Activated naive CD8-positive, alpha-beta T cell treated with anti-CD3 and anti-CD28 coated beads, Interleukin-2, amount 10 ng/mL, durations not matched to agents 7 days and 5 days (primary cell): ENCODE measurements around the gene RIPOR3. TPM values are rescaled to one million over a fixed set of nuclear protein-coding genes. Genes with fewer than 3 reads are reported as not detected.
"Not testable (repeated sequence)": the region's sequence is repeated elsewhere in the genome, so short reads cannot be mapped to it uniquely, and the experiment has no call there.

Experiments
- ATAC-seq: fragments of 150-1000 bp; cut with Tn5 transposase; one replicate; pipeline ENCODE4 v1.10.0; 2021; ENCODE audit warnings: low read depth, moderate library complexity
- POLR2A ChIA-PET: fragments of 350-600 bp; sonication (Branson Sonifier 250); formaldehyde crosslinking; loops from one replicate; lab custom pipeline; 2021; ENCODE audit warnings: antibody characterized with exemption; lab: Charles Lee
- DNase-seq: peaks from one replicate; pipeline ENCODE4 v3.0.0; 2021
- H3K27ac Mint-ChIP-seq: one replicate; pipeline ENCODE4 v1.8.0; 2022; ENCODE audit warnings: mild to moderate bottlenecking, mixed read lengths
- H3K27me3 Mint-ChIP-seq: one replicate; pipeline ENCODE4 v1.8.0; 2022; ENCODE audit warnings: mild to moderate bottlenecking, moderate library complexity, mixed read lengths
- H3K36me3 Mint-ChIP-seq: one replicate; pipeline ENCODE4 v1.8.0; 2021; ENCODE audit warnings: mild to moderate bottlenecking, mixed read lengths
- H3K4me1 Mint-ChIP-seq: one replicate; pipeline ENCODE4 v1.8.0; 2021; ENCODE audit warnings: mixed read lengths
- H3K4me3 Mint-ChIP-seq: one replicate; pipeline ENCODE4 v1.8.0; 2022; ENCODE audit warnings: mild to moderate bottlenecking, moderate library complexity, mixed read lengths
- H3K9me3 Mint-ChIP-seq: one replicate; pipeline ENCODE4 v1.8.0; 2021; ENCODE audit warnings: mixed read lengths
- total RNA-seq, 2 experiments: library from RNA; stranded (reverse); gene quantifications; one replicate each; pipeline ENCODE4 v1.2.3, GENCODE V29; 2021

Gene RIPOR3
- total RNA-seq, 2 experiments from 2014 or later = not detected

- H3K27ac Mint-ChIP-seq, DNase-seq, H3K36me3 Mint-ChIP-seq, H3K9me3 Mint-ChIP-seq, H3K4me3 Mint-ChIP-seq, ATAC-seq, H3K4me1 Mint-ChIP-seq, POLR2A ChIA-PET, H3K27me3 Mint-ChIP-seq: not testable (repeated sequence)
These were observed 51.2 kb downstream of the RIPOR3 start for GRCh38 chr20:50639971-50640711.

- H3K36me3 Mint-ChIP-seq, ATAC-seq, H3K27me3 Mint-ChIP-seq, POLR2A ChIA-PET, DNase-seq, H3K27ac Mint-ChIP-seq, H3K4me1 Mint-ChIP-seq, H3K9me3 Mint-ChIP-seq, H3K4me3 Mint-ChIP-seq: not testable (repeated sequence)
These were observed 53.1 kb downstream of the RIPOR3 start for GRCh38 chr20:50638015-50638847.

- peaks cover 8% of the 10 kb centered on the region for H3K27me3 Mint-ChIP-seq
- ATAC-seq = no peak
- no peak overlapping the region for H3K27ac Mint-ChIP-seq
- H3K9me3 Mint-ChIP-seq = no peaks in the 10 kb centered on the region
- no peak for DNase-seq
- no peaks in the 10 kb centered on the region for H3K36me3 Mint-ChIP-seq
- POLR2A ChIA-PET = interaction anchor here (0.5 kb wide), 1 partner anchor 49 kb away, joined by 3 read pairs; no protein-coding TSS in a partner anchor
- H3K4me3 Mint-ChIP-seq = no peak overlapping the region
- H3K4me1 Mint-ChIP-seq = peaks cover 1% of the 10 kb centered on the region
These were observed 54.5 kb downstream of the RIPOR3 start for GRCh38 chr20:50636601-50637540.

- ATAC-seq (peak; percentile 66), DNase-seq (peak; percentile 81)
- H3K27me3 Mint-ChIP-seq = peaks cover 6% of the 10 kb centered on the region
- peaks cover 1% of the 10 kb centered on the region for H3K4me1 Mint-ChIP-seq
- POLR2A ChIA-PET = no interaction called here
- no peaks in the 10 kb centered on the region for H3K9me3 Mint-ChIP-seq
- H3K36me3 Mint-ChIP-seq = no peaks in the 10 kb centered on the region
- H3K4me3 Mint-ChIP-seq = no peak overlapping the region
- H3K27ac Mint-ChIP-seq = no peak overlapping the region
These were observed 55.4 kb downstream of the RIPOR3 start for GRCh38 chr20:50635676-50636600.

- peaks cover 1% of the 10 kb centered on the region for H3K4me1 Mint-ChIP-seq
- no peak overlapping the region for H3K4me3 Mint-ChIP-seq
- no peaks in the 10 kb centered on the region for H3K9me3 Mint-ChIP-seq
- H3K36me3 Mint-ChIP-seq = no peaks in the 10 kb centered on the region
- ATAC-seq (no peak), DNase-seq (no peak)
- no peak overlapping the region for H3K27ac Mint-ChIP-seq
- H3K27me3 Mint-ChIP-seq = peaks cover 6% of the 10 kb centered on the region
- POLR2A ChIA-PET = no interaction called here
These were observed 56.3 kb downstream of the RIPOR3 start for GRCh38 chr20:50635014-50635557.

- Mint-ChIP-seq H3K36me3 (no peaks in the 10 kb centered on the region), H3K4me3 (no peak overlapping the region), H3K4me1 (peaks cover 1% of the 10 kb centered on the region), H3K9me3 (no peaks in the 10 kb centered on the region), H3K27ac (no peak overlapping the region), H3K27me3 (peaks cover 6% of the 10 kb centered on the region)
- no peak for ATAC-seq
- no peak for DNase-seq
- POLR2A ChIA-PET = no interaction called here
These were observed 57.2 kb downstream of the RIPOR3 start for GRCh38 chr20:50634191-50634590.

GRCh38 chr20:50633361-50633760 is 58.0 kb downstream of the RIPOR3 start:
- DNase-seq = no peak
- Mint-ChIP-seq H3K9me3 (no peaks in the 10 kb centered on the region), H3K4me3 (no peak overlapping the region), H3K27ac (no peak overlapping the region), H3K36me3 (no peaks in the 10 kb centered on the region), H3K27me3 (peaks cover 6% of the 10 kb centered on the region), H3K4me1 (peaks cover 1% of the 10 kb centered on the region)
- no peak for ATAC-seq
- POLR2A ChIA-PET = no interaction called here

- H3K4me3 Mint-ChIP-seq = no peak overlapping the region
- peaks cover 6% of the 10 kb centered on the region for H3K27me3 Mint-ChIP-seq
- H3K27ac Mint-ChIP-seq = no peak overlapping the region
- ATAC-seq (no peak), DNase-seq (no peak)
- H3K4me1 Mint-ChIP-seq = peaks cover 1% of the 10 kb centered on the region
- no peaks in the 10 kb centered on the region for H3K36me3 Mint-ChIP-seq
- H3K9me3 Mint-ChIP-seq = no peaks in the 10 kb centered on the region
- POLR2A ChIA-PET = no interaction called here
These were observed 58.6 kb downstream of the RIPOR3 start for GRCh38 chr20:50632701-50633100.

- ATAC-seq = no peak
These were observed 59.1 kb downstream of the RIPOR3 start for GRCh38 chr20:50632236-50632635.

GRCh38 chr20:50630578-50631263 is 60.6 kb downstream of the RIPOR3 start:
- Mint-ChIP-seq H3K36me3 (no peaks in the 10 kb centered on the region), H3K27ac (no peak overlapping the region), H3K27me3 (peaks cover 3% of the 10 kb centered on the region), H3K4me3 (no peak overlapping the region), H3K9me3 (no peaks in the 10 kb centered on the region), H3K4me1 (peaks cover 1% of the 10 kb centered on the region)
- POLR2A ChIA-PET = no interaction called here
- DNase-seq (no peak), ATAC-seq (no peak)

More at GRCh38 chr20:50632236-50632635, 59.1 kb downstream of the RIPOR3 start:
- Mint-ChIP-seq H3K36me3 (no peaks in the 10 kb centered on the region), H3K27ac (no peak overlapping the region), H3K9me3 (no peaks in the 10 kb centered on the region), H3K27me3 (peaks cover 6% of the 10 kb centered on the region), H3K4me1 (peaks cover 1% of the 10 kb centered on the region), H3K4me3 (no peak overlapping the region)
- DNase-seq = no peak
- POLR2A ChIA-PET = no interaction called here

- Mint-ChIP-seq H3K4me3 (no peak overlapping the region), H3K9me3 (no peaks in the 10 kb centered on the region), H3K27me3 (peaks cover 3% of the 10 kb centered on the region), H3K4me1 (peaks cover 1% of the 10 kb centered on the region), H3K27ac (no peak overlapping the region), H3K36me3 (no peaks in the 10 kb centered on the region)
- POLR2A ChIA-PET = no interaction called here
- ATAC-seq = no peak
- DNase-seq = no peak
These were observed 61.7 kb downstream of the RIPOR3 start for GRCh38 chr20:50629670-50630045.
